Measurements from ENCODE around the gene DSG3.

The DSG3 gene

GRCh38 chr18:31430554-31430953 is 17.0 kb upstream of the DSG3 start:
- no peak for DNase-seq

- DNase-seq = no peak
These were observed 15.2 kb upstream of the DSG3 start for GRCh38 chr18:31432316-31432715.

DNA sequence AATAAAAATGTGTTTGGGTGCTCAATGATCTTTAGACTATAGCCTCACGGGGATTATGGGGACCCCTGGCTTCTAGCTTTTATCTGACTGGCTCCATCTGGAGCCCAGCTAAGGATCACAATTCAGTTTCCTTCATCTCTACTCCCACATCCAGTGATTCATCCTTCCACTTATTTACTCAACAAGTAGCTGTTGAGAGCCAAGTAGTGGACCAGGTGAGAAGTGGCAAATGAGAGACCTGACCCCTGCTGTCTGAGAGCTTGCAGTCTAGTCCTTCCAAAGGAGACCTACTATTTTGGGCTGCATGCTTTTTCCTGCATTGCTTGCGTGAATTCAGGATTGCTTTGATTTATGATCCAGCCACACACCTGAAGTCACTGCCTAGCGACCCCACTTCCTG is 10.7 kb upstream of the DSG3 start:
- DNase-seq = no peak

DNA sequence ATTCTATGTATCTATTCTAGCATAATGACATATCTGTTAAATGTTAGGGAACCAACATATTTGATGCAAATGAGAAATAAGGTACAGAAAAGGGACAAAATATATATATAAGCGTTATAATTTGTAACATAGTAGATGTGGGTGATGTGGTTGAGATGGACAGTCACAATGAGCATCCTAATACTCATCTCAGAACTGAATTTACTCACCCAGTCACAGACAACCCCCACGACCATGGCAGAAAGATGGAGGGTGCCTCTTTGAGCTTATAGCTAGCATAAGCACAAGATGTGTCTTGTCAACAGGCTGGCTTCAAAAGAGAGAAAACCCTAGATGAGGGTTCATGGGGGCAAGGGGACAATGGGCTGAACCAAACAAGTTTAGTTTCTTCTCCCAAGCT is 9.1 kb upstream of the DSG3 start:
- no peak for DNase-seq

DNA sequence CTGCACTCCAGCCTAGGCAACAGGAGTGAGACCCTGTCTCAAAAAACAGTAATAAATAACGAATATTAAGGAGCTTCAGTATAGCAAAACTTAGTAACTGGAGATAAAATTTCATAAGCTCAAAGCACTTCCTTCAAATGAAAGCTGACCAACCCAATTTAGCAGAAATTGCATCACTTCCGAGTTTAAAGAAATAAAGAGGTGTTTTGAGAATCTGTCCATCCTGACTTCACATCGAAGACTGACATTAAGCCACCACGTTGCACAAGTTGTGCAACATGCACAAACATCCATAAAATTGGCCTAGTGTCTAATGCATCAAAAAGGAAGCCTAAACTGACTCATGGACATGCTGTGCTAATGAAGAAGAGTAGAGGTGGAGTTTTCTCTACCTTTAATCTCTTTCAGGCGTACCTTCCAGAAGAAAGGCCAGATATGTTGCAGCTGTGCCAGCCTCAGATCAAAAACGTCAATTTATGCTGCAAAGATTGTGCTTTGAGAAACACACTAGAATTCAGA is 7.7 kb upstream of the DSG3 start:
- no peak for DNase-seq

GRCh38 chr18:31440787-31441186 is 6.8 kb upstream of the DSG3 start:
- DNase-seq = no peak

- DNase-seq = no peak
These were observed 6.0 kb upstream of the DSG3 start for GRCh38 chr18:31441493-31441892.

DNA sequence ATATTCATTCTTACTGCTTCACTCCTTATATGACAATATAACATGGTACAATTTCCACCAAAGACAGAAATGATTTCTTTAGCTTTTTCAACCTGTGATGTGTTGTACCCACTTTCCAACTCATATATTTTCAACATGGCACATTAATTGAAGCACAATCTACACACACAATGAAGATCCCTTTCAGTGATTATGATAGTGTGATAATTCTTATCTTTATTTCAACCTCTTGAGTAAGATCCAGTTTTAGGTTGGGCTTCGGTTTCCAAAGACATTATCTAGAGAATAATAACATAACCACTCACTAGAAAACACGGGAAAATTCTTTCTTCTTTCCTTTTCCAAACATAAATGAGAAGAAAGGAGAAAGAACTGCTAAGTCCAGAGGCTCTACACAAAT is 3.4 kb upstream of the DSG3 start:
- DNase-seq = no peak

DNA sequence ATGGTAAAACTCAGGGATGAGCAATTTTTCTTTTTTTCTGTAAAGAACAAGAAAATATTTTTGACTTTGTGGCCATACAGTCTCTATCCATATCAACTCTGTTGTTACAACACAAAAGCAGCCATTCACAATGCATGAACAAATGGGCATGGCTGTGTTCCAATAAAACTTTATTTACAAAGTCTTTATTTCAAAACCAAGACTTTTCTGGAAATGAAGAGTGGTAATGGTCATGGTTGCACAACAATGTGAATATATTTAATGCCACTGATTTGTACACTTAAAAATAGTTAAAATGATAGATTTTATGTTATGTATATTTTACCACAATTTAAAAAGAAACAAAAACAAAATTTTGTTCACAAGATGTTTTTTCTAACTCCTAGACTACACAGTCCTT is 1.6 kb upstream of the DSG3 start:
- no peak for DNase-seq

DNA sequence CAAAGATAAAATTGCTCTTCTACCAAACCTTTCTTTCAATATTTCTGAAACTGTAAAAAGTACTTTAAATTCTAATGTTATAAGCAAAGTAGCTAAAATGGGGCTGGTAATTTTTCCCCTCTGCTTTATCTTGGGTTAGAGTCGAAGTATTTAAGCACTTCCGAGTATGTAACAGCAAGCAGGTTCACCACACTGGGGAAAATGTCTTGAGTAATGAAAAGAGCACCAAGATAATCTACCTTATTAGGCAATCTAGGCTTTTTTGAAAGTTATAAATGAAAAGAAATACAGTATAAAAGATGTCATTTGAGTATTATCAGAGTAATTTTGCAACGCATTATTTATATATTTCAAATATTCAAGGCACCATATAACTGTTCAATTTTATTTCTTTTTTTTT is 687 bp upstream of the DSG3 start:
- no peak for DNase-seq

DNA sequence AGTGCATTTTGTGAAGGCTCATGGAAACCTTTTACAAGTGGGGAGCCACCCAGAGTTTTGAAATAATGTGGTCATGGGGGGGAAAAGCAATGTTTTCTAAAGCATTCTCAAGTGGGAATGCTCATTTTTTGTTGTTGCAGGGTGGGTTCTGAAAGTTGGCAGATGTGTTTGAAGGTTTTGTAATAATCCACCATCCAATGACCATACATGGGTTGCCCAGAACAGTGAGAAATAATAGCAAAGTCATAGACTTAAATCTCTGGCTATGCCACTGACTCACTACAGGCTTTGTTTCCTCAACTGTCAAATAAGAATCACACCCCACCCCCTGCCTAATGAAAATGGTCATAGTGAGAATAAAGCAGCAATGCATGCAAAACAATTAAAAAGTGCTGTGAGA is 2.9 kb downstream of the DSG3 start:
- no peak for DNase-seq

GRCh38 chr18:31451625-31452024 is 4.1 kb downstream of the DSG3 start:
- DNase-seq = no peak

- DNase-seq = no peak
These were observed 6.6 kb downstream of the DSG3 start for GRCh38 chr18:31454066-31454708.

GRCh38 chr18:31469629-31470028 is 22.1 kb downstream of the DSG3 start:
- DNase-seq = no peak

GRCh38 chr18:31478688-31479087 is 31.1 kb downstream of the DSG3 start:
- DNase-seq = no peak

GRCh38 chr18:31482051-31482450 is 34.5 kb downstream of the DSG3 start:
- DNase-seq = no peak

- DNase-seq = no peak
These were observed 35.9 kb downstream of the DSG3 start for GRCh38 chr18:31483396-31483795.

GRCh38 chr18:31484461-31484860 is 36.9 kb downstream of the DSG3 start:
- no peak for DNase-seq

GRCh38 chr18:31486165-31486564 is 38.6 kb downstream of the DSG3 start:
- no peak for DNase-seq

DNA sequence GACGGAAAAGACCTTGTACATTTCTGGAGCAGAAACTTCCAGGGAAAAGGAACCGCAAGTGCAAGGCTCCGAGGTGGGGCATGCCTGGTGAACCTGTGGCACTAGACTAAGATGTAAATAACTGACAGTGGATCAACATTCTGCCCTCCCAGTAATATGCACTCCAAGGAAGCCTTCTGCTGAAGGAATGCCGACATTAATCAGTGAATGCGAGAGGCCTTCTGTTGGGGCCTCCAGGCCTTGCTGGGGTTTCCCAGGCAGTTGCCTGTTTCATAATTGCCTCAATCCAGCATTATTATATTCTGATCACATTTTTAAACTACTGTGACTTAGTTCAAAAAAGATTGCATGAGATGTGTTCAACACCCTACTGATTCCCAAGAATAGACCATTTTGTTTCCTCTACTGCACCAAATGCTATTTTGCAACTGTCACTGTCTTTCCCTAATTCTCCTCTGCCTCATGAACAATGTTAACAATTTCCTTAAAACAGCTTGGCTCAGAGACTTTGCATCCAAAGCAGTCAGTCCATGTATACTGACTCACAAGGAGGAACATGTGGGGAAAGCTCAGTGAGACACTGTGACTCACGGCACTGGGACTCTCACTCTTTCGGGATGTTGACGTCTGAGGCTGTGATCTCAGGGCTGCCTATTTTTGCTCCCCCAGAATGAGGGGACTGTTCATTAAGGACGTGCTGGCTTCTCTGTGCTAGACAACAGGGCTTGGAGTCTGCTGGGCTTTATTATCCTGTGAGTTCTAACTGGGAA is 39.9 kb downstream of the DSG3 start:
- DNase-seq = no peak

- DNase-seq = no peak
These were observed 41.8 kb downstream of the DSG3 start for GRCh38 chr18:31489311-31489710.

- no peak for DNase-seq
These were observed 42.8 kb downstream of the DSG3 start for GRCh38 chr18:31490387-31490786.

GRCh38 chr18:31490833-31491232 is 43.3 kb downstream of the DSG3 start:
- no peak for DNase-seq

GRCh38 chr18:31491586-31491985 is 44.0 kb downstream of the DSG3 start:
- no peak for DNase-seq

GRCh38 chr18:31492671-31493070 is 45.1 kb downstream of the DSG3 start:
- DNase-seq = no peak
